ENCODE measurements around the gene CCL4L2.
"Not testable (repeated sequence)": the region's sequence is repeated elsewhere in the genome, so short reads cannot be mapped to it uniquely, and the experiment has no call there.

Gene CCL4L2

DNA sequence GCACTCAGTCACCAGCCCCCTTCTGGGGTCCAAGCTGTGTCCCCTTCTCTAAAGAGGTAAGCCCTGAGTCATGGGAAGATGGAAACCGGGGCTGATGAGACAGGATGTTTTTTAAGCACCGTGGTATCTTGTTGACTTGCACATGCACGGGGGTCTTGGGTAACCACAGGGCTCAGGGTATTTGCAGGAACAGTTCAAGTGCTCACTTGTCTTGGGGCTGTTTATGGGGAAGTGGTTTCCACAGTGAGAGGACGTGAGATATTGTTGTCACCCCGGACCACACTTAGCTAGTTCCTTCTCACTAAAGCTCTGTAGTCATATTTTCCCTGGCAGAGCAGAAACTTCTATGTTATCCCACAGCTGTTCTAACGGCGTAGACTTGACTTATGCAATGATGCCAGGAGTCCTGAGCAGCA lies 22.0 kb upstream of the CCL4L2 start:
- H3K27me3 ChIP-seq (ENCODE audit: insufficient read depth, low read length): peaks cover 30% of the 10 kb centered on the region
- no peak overlapping the region for H3K4me3 ChIP-seq (ENCODE audit: low read length)

DNA sequence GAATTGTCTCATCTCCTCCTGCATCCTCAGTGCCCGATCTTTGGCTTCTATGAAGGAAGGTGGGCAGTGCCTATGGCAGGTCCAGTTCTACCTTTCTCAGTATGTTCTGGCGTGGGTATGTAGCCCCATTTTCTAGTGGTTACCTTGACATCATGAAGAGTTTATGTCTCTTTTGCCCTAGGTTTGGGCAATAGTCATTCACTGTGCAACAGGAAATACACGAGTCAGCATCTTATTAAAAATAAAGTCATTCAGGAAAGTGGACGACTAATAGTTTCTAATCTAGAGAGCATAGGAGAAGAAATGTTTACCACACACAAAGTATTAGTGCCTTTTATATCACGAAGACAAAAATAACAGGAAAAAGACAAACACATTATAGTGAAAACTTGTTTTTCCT lies 20.9 kb upstream of the CCL4L2 start:
- not testable (repeated sequence) for H3K9me3 ChIP-seq (ENCODE audit: low read length); H2AFZ ChIP-seq (ENCODE audit: low read depth, low read length); H3K4me3 ChIP-seq (ENCODE audit: low read length); H3K36me3 ChIP-seq (ENCODE audit: insufficient read depth, low read length); H3K4me1 ChIP-seq (ENCODE audit: insufficient read depth, low read length)
- peaks cover 32% of the 10 kb centered on the region for H3K27me3 ChIP-seq (ENCODE audit: insufficient read depth, low read length)

More for the DNA sequence above, 22.0 kb upstream of the CCL4L2 start:
- Histone ChIP-seq H3K9me3 (ENCODE audit: low read length) (no peaks in the 10 kb centered on the region), H3K36me3 (ENCODE audit: insufficient read depth, low read length) (no peaks in the 10 kb centered on the region), H2AFZ (ENCODE audit: low read depth, low read length) (no peak overlapping the region), H3K4me1 (ENCODE audit: insufficient read depth, low read length) (peaks cover 5% of the 10 kb centered on the region)

DNA sequence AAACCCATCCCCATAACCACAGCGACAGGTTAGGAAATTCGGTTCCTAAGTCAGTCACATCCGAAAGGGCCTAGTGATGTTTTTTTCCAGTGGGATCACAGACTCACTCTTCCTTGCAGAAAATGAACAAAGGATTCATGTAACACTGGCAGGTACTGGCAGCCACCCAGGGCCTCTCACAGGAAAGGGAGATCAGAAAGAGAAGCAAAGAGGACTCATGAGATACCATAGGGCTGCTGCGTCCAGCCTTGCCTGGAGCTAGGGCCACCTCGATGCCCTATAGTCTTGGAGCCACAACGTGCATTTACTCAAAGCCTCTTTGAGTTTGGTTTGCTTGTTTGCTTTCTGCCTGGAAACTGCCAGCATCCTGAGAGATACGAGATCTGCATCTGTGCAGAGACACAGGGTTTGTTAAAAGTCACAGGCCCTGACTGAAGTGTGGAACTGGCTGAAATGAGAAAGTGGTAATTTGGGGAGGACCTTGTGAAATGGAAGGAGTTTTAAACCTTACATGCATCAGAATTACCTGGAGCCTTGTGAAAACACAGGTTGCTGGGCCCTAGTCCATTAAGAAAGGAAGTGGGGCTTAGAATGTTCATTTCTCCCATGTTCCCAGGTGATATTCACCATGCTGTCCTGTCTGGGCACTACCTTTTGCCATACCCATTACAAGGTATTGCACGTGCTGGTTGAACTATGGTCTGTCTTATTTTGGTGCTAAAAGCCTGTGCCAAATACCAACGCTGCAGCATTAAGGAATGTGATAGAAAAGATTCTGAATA lies 20.1 kb upstream of the CCL4L2 start:
- H3K9me3 ChIP-seq (ENCODE audit: low read length): not testable (repeated sequence)
- peaks cover 36% of the 10 kb centered on the region for H3K27me3 ChIP-seq (ENCODE audit: insufficient read depth, low read length)

DNA sequence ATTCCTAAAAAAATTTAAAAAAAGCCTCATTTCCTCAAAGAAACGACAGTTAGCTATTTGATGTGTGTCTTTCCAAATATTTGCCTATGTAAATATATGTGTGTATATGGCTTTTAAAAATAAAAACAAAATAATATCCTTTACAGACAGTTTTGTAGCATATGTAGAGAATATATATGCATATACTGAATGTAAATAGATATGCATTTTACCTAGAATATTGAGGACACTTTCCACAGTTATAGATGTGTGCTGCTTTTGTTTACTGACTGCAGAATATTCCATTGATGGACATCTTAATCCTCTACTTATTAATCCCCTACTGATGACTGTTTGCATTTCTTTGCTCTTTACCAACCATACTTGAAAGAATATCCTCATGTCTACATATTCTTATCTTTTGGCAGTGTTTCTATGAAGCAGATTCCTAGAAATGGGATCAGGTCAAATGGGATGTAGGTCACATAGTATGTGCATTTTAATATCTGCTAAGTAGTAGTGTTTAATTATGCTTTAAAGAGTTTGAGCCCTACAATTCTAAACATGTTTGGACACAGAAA lies 17.6 kb upstream of the CCL4L2 start:
- H3K4me3 ChIP-seq (ENCODE audit: low read length): no peak overlapping the region
- H3K36me3 ChIP-seq (ENCODE audit: insufficient read depth, low read length): no peaks in the 10 kb centered on the region
- no peak overlapping the region for H2AFZ ChIP-seq (ENCODE audit: low read depth, low read length)
- peaks cover 5% of the 10 kb centered on the region for H3K4me1 ChIP-seq (ENCODE audit: insufficient read depth, low read length)
- peaks cover 28% of the 10 kb centered on the region for H3K27me3 ChIP-seq (ENCODE audit: insufficient read depth, low read length)
- H3K9me3 ChIP-seq (ENCODE audit: low read length): no peaks in the 10 kb centered on the region

More for the DNA sequence above, 20.1 kb upstream of the CCL4L2 start:
- not testable (repeated sequence) for H2AFZ ChIP-seq (ENCODE audit: low read depth, low read length); H3K4me3 ChIP-seq (ENCODE audit: low read length); H3K4me1 ChIP-seq (ENCODE audit: insufficient read depth, low read length); H3K36me3 ChIP-seq (ENCODE audit: insufficient read depth, low read length)

DNA sequence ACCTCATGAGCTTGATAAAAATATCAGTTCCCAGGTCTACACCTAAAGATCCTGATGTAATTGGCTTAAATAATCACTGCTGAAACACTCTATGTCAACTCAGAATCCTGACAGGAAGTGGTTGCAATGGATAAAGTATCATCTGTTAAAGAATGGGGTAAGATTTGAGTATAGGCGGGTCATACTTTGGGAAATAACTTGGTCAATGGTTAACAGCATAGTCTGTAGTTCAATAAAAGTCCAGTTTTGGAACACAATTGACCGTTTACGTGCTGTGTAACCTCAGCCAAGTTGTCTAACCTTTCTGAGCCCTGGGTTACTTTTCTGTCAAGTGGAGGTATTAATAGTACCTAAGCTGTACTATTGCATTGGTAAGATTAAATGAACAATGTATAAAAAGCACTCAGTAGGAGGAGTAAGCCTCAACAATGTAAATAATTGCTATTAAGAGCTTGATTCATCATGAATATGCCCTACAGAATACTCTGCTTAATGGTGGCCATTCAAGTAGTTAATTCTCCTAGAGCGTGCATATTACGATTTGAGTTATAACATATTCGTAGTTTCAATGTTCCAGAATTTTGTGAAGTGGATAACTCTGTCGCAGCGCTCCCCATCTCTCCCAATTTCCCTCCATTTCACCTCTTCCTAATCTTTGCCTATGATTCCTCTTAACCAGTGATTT lies 16.6 kb upstream of the CCL4L2 start:
- not testable (repeated sequence) for H3K9me3 ChIP-seq (ENCODE audit: low read length); H2AFZ ChIP-seq (ENCODE audit: low read depth, low read length); H3K36me3 ChIP-seq (ENCODE audit: insufficient read depth, low read length); H3K4me1 ChIP-seq (ENCODE audit: insufficient read depth, low read length); H3K4me3 ChIP-seq (ENCODE audit: low read length)
- H3K27me3 ChIP-seq (ENCODE audit: insufficient read depth, low read length): peaks cover 31% of the 10 kb centered on the region

DNA sequence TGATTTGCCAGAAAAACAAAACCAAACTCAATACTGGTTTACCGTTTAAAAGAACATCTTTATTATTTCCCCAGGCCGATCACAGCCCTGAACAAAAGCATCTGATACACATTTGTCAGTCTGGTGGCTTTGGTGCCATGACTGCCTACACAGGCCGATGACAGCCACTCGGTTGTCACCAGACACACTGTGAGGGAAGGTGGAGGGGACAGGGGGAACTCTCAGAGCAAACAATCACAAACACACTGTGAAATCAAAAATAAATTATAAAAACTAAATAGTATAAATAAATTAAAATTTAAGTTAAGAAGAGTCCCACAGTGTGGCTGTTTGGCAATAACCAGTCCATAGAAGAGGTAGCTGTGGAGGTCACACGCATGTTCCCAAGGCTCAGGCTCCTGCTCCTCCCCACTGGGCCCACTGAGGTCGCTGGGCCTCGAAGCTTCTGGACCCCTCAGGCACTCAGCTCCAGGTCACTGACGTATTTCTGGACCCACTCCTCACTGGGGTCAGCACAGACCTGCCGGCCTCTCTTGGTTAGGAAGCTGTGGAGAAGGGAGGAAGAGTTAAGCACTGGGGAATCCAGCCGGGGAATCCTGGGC lies 15.9 kb upstream of the CCL4L2 start:
- not testable (repeated sequence) for H3K4me1 ChIP-seq (ENCODE audit: insufficient read depth, low read length); H3K9me3 ChIP-seq (ENCODE audit: low read length); H3K36me3 ChIP-seq (ENCODE audit: insufficient read depth, low read length); H3K4me3 ChIP-seq (ENCODE audit: low read length); H2AFZ ChIP-seq (ENCODE audit: low read depth, low read length)
- peaks cover 31% of the 10 kb centered on the region for H3K27me3 ChIP-seq (ENCODE audit: insufficient read depth, low read length)

DNA sequence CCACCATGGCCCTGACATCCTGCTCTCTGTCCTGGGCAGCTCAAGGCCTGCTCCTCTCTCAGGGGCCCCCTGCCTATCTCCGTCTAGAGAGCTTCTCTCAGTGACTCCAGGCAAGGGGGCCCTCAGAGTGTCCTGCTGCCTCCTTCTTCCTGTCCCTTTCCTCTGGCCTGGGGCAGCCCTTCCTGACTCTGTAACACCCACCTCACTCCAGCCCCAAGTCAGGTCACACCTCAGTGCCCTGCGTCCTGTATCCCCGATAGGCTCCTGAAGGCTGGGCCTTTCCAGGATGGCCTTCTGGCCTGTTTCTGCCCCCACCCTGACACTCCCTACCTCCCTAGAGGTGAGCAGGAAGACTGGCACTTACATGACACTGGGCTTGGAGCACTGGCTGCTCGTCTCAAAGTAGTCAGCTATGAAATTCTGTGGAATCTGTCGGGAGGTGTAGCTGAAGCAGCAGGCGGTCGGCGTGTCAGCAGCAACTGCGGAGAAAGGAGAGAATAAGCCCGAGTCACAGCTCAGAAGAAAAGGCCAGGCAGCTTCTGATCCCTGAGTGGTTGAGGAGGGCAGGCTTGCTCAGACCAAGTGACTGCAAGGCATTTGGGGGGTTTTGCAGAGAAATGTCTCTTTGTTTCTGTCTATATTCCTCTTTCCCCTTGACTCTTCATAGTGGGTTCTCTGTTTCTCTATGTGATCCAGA lies 15.3 kb upstream of the CCL4L2 start:
- peaks cover 27% of the 10 kb centered on the region for H3K27me3 ChIP-seq (ENCODE audit: insufficient read depth, low read length)
- no peaks in the 10 kb centered on the region for H3K36me3 ChIP-seq (ENCODE audit: insufficient read depth, low read length)
- H3K4me1 ChIP-seq (ENCODE audit: insufficient read depth, low read length): peaks cover 5% of the 10 kb centered on the region
- no peak overlapping the region for H2AFZ ChIP-seq (ENCODE audit: low read depth, low read length)
- H3K4me3 ChIP-seq (ENCODE audit: low read length): no peak overlapping the region
- H3K9me3 ChIP-seq (ENCODE audit: low read length): no peaks in the 10 kb centered on the region

DNA sequence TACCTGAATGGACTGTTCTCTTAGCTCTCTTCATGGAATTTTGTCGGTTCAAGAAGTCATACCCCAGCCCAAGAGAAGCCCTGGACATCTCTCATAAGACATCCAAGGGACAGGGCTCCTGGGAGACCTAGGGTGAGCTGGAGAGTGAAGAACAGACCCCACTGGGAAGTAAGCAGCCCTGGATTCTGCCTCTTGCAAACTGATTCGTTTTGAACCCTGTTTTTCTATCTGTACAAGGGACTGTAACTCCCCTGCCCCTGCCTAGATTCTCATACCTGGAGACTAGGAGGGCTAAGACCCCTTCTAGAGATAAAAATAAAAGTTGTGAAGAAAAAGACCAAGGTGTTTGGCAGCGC lies 14.8 kb upstream of the CCL4L2 start:
- no peaks in the 10 kb centered on the region for H3K36me3 ChIP-seq (ENCODE audit: insufficient read depth, low read length)
- H3K27me3 ChIP-seq (ENCODE audit: insufficient read depth, low read length): peaks cover 24% of the 10 kb centered on the region
- H3K9me3 ChIP-seq (ENCODE audit: low read length): no peaks in the 10 kb centered on the region
- no peak overlapping the region for H2AFZ ChIP-seq (ENCODE audit: low read depth, low read length)
- peaks cover 5% of the 10 kb centered on the region for H3K4me1 ChIP-seq (ENCODE audit: insufficient read depth, low read length)
- no peak overlapping the region for H3K4me3 ChIP-seq (ENCODE audit: low read length)

DNA sequence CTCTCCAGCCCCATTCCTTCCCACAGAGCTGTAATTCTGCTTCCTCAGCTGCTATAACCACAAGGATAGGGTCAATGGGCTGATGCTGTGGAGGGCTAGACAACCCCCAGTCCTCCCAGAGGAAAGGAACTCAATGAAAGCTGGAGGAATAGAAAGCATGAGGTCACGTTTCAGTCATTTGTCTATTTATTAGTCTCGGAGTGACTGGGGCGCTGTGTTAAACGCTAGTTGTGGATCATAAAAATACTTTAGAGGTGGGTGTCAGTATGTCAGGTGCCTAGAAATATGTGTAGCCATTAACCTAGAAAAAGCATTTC lies 13.5 kb upstream of the CCL4L2 start:
- H3K9me3 ChIP-seq (ENCODE audit: low read length): no peaks in the 10 kb centered on the region
- peaks cover 4% of the 10 kb centered on the region for H3K4me1 ChIP-seq (ENCODE audit: insufficient read depth, low read length)

DNA sequence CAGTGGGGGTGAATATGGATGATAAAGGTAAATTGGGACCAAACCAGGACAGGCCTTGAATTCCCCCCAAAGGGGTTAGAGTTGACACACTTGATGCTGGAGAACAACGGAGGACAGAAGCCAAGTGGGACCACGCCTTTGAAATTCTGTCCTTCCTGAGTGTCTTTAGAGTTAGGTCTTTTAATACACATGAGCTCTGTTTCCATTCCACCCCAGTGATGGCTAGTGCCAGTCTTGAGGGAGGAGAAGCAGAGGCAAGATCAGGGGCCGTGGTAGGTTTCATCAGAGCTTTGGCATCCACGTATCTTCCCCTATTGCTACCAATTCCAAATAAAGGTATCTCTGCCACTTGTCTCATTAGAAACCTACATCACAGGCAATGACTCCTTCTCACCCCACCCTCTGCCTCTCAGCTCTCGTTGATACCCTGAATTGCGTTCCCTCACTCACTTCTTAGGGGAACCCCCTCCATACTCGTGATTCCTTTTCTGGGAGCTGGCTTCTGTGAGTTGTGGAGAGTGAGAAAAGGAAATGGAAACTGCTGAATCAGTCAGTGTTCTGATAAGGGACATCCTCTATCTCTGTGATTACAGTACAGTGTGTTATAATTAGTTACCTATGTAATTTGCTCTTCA lies 11.9 kb upstream of the CCL4L2 start:
- Histone ChIP-seq H3K4me3 (ENCODE audit: low read length) (no peak overlapping the region), H3K27me3 (ENCODE audit: insufficient read depth, low read length) (peaks cover 20% of the 10 kb centered on the region), H3K36me3 (ENCODE audit: insufficient read depth, low read length) (no peaks in the 10 kb centered on the region), H3K4me1 (ENCODE audit: insufficient read depth, low read length) (no peaks in the 10 kb centered on the region), H2AFZ (ENCODE audit: low read depth, low read length) (no peak overlapping the region), H3K9me3 (ENCODE audit: low read length) (no peaks in the 10 kb centered on the region)

More for the DNA sequence above, 13.5 kb upstream of the CCL4L2 start:
- H3K36me3 ChIP-seq (ENCODE audit: insufficient read depth, low read length): no peaks in the 10 kb centered on the region
- H2AFZ ChIP-seq (ENCODE audit: low read depth, low read length): no peak overlapping the region
- H3K27me3 ChIP-seq (ENCODE audit: insufficient read depth, low read length): peaks cover 23% of the 10 kb centered on the region
- no peak overlapping the region for H3K4me3 ChIP-seq (ENCODE audit: low read length)

DNA sequence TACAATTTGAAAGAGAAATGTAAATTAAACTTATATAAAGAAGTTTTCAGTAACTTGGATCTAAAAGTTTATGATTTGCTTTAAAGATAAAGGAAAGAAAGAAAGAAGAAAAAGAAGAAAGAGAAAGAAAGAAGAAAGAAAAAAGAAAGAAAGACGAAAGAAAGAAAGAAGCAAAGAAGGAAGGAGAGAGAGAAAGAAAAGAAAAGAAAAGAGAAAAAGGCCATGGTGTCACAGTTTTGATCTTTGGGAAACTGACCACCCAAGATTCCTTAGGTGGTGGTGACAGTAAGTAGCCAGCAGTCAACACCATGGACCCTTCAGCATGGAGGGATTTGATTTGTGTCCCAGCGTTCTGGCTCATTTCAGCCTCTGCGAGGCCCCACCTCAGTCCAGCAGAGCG lies 9.8 kb upstream of the CCL4L2 start:
- not testable (repeated sequence) for H3K9me3 ChIP-seq (ENCODE audit: low read length); H3K27me3 ChIP-seq (ENCODE audit: insufficient read depth, low read length); H3K4me3 ChIP-seq (ENCODE audit: low read length); H2AFZ ChIP-seq (ENCODE audit: low read depth, low read length); H3K4me1 ChIP-seq (ENCODE audit: insufficient read depth, low read length); H3K36me3 ChIP-seq (ENCODE audit: insufficient read depth, low read length)

DNA sequence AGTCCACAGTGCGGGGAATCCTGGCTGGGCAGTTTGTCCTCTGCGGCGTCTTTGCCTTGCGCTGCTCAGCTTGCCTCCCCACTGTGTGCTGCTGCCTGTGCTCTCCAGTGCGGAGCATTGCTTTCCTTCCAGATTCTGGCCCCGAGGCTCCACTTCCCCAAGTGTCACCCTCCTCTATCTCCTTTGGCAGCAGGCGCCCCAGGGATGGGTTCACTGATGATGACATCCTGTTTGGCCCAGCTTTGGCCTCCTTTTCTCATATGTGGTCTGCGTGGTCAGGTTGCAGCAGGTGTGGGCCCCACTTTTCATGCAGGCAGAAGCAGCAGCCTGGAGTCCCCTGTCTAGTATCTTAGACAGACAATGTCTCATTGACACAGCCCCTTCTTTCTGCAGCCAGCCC lies 9.4 kb upstream of the CCL4L2 start:
- not testable (repeated sequence) for H3K27me3 ChIP-seq (ENCODE audit: insufficient read depth, low read length); H3K36me3 ChIP-seq (ENCODE audit: insufficient read depth, low read length); H3K4me1 ChIP-seq (ENCODE audit: insufficient read depth, low read length); H3K9me3 ChIP-seq (ENCODE audit: low read length); H2AFZ ChIP-seq (ENCODE audit: low read depth, low read length); H3K4me3 ChIP-seq (ENCODE audit: low read length)

DNA sequence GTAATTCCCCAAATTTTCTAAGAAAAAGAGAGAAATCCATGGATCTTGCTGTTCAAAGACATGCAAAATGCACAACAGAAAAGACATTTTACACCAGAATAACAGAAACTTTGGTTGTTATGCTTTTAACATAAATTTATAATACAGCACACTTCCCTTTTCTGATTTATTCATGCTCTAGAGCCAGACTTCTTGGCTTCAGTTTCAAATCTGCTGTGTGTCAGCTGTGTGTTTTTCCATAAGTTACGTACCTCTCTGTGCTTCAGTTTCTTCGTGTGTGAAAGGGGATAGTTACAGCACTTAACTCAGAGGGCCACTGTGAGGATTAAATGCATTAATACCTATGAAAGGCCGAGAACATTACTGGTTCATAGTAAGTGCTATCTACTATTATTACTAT lies 7.5 kb upstream of the CCL4L2 start:
- H3K9me3 ChIP-seq (ENCODE audit: low read length): no peaks in the 10 kb centered on the region
- H2AFZ ChIP-seq (ENCODE audit: low read depth, low read length): no peak overlapping the region
- H3K27me3 ChIP-seq (ENCODE audit: insufficient read depth, low read length): peaks cover 3% of the 10 kb centered on the region
- H3K36me3 ChIP-seq (ENCODE audit: insufficient read depth, low read length): no peaks in the 10 kb centered on the region
- no peaks in the 10 kb centered on the region for H3K4me1 ChIP-seq (ENCODE audit: insufficient read depth, low read length)
- H3K4me3 ChIP-seq (ENCODE audit: low read length): no peak overlapping the region
